GM23338 (cell line): Measurements from ENCODE around the gene ADRA2A.

Experiments used
- CREB1 ChIP-seq: fragments of 250-450 bp; sonication (Bioruptor Pico); IDR thresholded peaks from 2 replicates; pipeline ENCODE4 v1.5.0; 2020; ENCODE audit warnings: low read depth, mild to moderate bottlenecking, moderate library complexity
- EZH2 ChIP-seq: fragments of 200-600 bp; sonication (generic); IDR thresholded peaks from one replicate; pipeline ENCODE4 v1.8.0; 2017; ENCODE audit warnings: antibody characterized with exemption, mild to moderate bottlenecking, low read depth; ENCODE audit not compliant: unreplicated experiment
- EZH2phosphoT487 ChIP-seq: fragments of 200-600 bp; sonication (generic); IDR thresholded peaks from one replicate; pipeline ENCODE4 v1.8.1; 2018; ENCODE audit warnings: antibody characterized with exemption; ENCODE audit not compliant: unreplicated experiment
- JUNB ChIP-seq: IDR thresholded peaks from one replicate; pipeline ENCODE4 v1.6.1; 2016; ENCODE audit warnings: antibody characterized with exemption; ENCODE audit not compliant: unreplicated experiment
- NANOG ChIP-seq: IDR thresholded peaks from 2 replicates; pipeline ENCODE4 v1.6.1; 2016; ENCODE audit warnings: antibody characterized with exemption, borderline replicate concordance
- POLR2AphosphoS5 ChIP-seq: IDR thresholded peaks from 2 replicates; pipeline ENCODE4 v1.6.1; 2016; ENCODE audit warnings: antibody characterized with exemption, low read depth
- ZNF114 ChIP-seq: fragments of 250-450 bp; sonication (Bioruptor Pico); IDR thresholded peaks from 2 replicates; pipeline ENCODE4 v1.5.0; 2020; ENCODE audit warnings: mild to moderate bottlenecking, moderate library complexity
- ZNF331 ChIP-seq: fragments of 250-450 bp; sonication (Bioruptor Pico); IDR thresholded peaks from 2 replicates; pipeline ENCODE4 v1.5.0; 2020; ENCODE audit warnings: low read depth, mild to moderate bottlenecking, moderate library complexity
- TF ChIP-seq, protein P1 (sequence below): IDR thresholded peaks from 2 replicates; pipeline ENCODE4 v1.6.1; 2016; ENCODE audit warnings: antibody characterized with exemption
- TF ChIP-seq, protein P2 (sequence below), 2 experiments: fragments of 200-600 bp in 1 of 2; sonication (generic) in 1 of 2; conservative IDR thresholded peaks; 2 replicates each; pipeline versions ENCODE4 v1.5.1 to v1.6.1; 2016 to 2017; ENCODE audit warnings: antibody characterized with exemption in 2 of 2, low read depth in 2 of 2, mild to moderate bottlenecking in 2 of 2, moderate library complexity in 1 of 2
- TF ChIP-seq, protein P3 (sequence below): IDR thresholded peaks from one replicate; pipeline ENCODE4 v1.6.1; 2018; ENCODE audit warnings: antibody characterized with exemption; ENCODE audit not compliant: unreplicated experiment

DNA sequence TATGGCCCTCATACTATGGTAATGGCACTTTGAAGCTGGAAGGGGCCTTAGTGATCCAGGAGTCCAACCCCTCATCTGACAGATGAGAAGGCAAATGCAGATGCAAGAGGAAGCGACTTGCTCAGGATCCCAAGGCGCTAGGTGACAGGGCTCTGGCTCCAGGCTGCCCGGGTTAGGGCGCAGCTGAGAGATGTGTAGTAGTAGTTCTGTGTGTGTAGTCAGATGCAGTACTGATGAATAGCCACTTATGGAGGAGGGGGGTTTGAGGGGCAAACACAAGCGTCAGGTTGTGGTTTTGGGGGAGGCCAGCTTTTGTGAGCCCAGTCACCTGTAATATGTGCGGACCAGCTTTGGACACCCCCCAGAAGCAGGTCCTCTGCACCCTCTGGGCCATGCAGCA is 4.8 kb downstream of the ADRA2A start:
- TF ChIP-seq, protein P1, sequence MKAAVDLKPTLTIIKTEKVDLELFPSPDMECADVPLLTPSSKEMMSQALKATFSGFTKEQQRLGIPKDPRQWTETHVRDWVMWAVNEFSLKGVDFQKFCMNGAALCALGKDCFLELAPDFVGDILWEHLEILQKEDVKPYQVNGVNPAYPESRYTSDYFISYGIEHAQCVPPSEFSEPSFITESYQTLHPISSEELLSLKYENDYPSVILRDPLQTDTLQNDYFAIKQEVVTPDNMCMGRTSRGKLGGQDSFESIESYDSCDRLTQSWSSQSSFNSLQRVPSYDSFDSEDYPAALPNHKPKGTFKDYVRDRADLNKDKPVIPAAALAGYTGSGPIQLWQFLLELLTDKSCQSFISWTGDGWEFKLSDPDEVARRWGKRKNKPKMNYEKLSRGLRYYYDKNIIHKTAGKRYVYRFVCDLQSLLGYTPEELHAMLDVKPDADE, result no peak
- TF ChIP-seq, protein P2, sequence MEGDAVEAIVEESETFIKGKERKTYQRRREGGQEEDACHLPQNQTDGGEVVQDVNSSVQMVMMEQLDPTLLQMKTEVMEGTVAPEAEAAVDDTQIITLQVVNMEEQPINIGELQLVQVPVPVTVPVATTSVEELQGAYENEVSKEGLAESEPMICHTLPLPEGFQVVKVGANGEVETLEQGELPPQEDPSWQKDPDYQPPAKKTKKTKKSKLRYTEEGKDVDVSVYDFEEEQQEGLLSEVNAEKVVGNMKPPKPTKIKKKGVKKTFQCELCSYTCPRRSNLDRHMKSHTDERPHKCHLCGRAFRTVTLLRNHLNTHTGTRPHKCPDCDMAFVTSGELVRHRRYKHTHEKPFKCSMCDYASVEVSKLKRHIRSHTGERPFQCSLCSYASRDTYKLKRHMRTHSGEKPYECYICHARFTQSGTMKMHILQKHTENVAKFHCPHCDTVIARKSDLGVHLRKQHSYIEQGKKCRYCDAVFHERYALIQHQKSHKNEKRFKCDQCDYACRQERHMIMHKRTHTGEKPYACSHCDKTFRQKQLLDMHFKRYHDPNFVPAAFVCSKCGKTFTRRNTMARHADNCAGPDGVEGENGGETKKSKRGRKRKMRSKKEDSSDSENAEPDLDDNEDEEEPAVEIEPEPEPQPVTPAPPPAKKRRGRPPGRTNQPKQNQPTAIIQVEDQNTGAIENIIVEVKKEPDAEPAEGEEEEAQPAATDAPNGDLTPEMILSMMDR (conservative IDR thresholded peaks at IDR 0.05; ENCODE audit: low read depth in 2 of 2), result no peak
- TF ChIP-seq, protein P3, sequence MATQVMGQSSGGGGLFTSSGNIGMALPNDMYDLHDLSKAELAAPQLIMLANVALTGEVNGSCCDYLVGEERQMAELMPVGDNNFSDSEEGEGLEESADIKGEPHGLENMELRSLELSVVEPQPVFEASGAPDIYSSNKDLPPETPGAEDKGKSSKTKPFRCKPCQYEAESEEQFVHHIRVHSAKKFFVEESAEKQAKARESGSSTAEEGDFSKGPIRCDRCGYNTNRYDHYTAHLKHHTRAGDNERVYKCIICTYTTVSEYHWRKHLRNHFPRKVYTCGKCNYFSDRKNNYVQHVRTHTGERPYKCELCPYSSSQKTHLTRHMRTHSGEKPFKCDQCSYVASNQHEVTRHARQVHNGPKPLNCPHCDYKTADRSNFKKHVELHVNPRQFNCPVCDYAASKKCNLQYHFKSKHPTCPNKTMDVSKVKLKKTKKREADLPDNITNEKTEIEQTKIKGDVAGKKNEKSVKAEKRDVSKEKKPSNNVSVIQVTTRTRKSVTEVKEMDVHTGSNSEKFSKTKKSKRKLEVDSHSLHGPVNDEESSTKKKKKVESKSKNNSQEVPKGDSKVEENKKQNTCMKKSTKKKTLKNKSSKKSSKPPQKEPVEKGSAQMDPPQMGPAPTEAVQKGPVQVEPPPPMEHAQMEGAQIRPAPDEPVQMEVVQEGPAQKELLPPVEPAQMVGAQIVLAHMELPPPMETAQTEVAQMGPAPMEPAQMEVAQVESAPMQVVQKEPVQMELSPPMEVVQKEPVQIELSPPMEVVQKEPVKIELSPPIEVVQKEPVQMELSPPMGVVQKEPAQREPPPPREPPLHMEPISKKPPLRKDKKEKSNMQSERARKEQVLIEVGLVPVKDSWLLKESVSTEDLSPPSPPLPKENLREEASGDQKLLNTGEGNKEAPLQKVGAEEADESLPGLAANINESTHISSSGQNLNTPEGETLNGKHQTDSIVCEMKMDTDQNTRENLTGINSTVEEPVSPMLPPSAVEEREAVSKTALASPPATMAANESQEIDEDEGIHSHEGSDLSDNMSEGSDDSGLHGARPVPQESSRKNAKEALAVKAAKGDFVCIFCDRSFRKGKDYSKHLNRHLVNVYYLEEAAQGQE, result no peak
- TF ChIP-seq ZNF331, result no peak
- TF ChIP-seq NANOG, result no peak
- no peak for TF ChIP-seq EZH2
- no peak for TF ChIP-seq EZH2phosphoT487
- no peak for TF ChIP-seq POLR2AphosphoS5
- TF ChIP-seq JUNB, result no peak
- TF ChIP-seq ZNF114, result no peak
- TF ChIP-seq CREB1 (CRISPR knock-in tag), result no peak
